ENCODE data around the gene CLSTN2. TPM values are rescaled to one million over a fixed set of nuclear protein-coding genes. Genes with fewer than 3 reads are reported as not detected.

Gene CLSTN2
- total RNA-seq, 1 experiment from 2014 or later = not detected

DNA sequence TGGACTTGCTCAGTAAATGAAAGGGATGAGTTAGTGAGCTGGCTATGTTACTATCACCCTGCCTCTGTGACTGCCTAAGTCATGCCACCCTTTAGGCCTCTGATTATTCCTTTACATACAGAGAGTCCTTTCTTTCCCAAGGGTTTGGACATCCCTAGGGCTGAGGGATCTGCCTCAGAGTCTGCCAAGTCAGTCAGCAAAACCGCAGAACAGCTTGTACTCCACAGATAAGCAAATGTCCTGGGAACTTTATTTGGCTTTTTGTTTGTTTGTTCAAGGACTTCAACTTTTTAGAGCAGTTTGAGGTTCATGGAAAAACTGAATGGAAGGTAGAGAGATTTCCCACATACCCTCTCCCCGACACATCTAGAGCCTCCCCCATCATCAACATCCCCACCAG is 660.3 kb downstream of the CLSTN2 start:
- POLR2A ChIA-PET (ENCODE audit: unreplicated experiment) = no interaction called here

DNA sequence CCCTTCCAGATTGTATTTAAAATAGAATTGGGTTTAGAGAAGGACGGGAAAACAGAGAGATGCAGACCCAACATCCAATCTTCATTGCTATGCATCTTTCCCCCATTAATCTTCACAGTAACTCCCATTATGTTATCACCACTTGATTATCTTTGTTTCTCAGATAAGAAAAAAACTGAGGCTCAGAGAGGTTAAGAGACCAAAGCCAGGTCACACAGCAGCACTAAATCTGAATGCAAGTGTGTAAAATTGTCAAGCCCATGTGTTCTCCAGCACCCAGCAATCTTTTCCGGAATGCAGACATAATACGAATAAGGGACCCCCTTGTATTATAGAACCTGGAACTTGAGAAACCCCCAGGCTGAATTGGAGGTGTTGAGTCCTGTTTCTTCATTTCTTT is 662.4 kb downstream of the CLSTN2 start:
- CTCF ChIA-PET = no interaction called here
- Histone ChIP-seq H3K27ac (no peak overlapping the region), H3K36me3 (ENCODE audit: low read depth) (no peaks in the 10 kb centered on the region), H3K27me3 (ENCODE audit: insufficient read depth, low read depth) (no peaks in the 10 kb centered on the region), H3K4me1 (replicated peaks; ENCODE audit: insufficient read depth) (peaks cover 11% of the 10 kb centered on the region), H3F3A (ENCODE audit: insufficient read depth, low read depth) (no peaks in the 10 kb centered on the region), H4K20me1 (ENCODE audit: insufficient read depth) (no peaks in the 10 kb centered on the region), H3K9me3 (ENCODE audit: insufficient read depth, low read depth) (no peaks in the 10 kb centered on the region), H3K4me3 (no peak overlapping the region), H3K79me2 (ENCODE audit: low read depth) (no peaks in the 10 kb centered on the region), H3K9me2 (ENCODE audit: insufficient read depth) (no peaks in the 10 kb centered on the region), H3K4me2 (no peak overlapping the region), H2AFZ (no peak overlapping the region)
- BruUV-seq (replicated peaks) = no TSS peak
- DNase-seq = no peak
- POLR2A ChIA-PET (ENCODE audit: unreplicated experiment) = no interaction called here
- TF ChIP-seq CTCF (conservative IDR thresholded peaks at IDR 0.05) (no peak), EZH2 (IDR thresholded peaks at IDR 0.05; ENCODE audit: low read depth) (no peak)
- intact Hi-C loops (cut with micrococcal nuclease; ENCODE audit: unreplicated experiment) = no loop called here

More for the DNA sequence above, 660.3 kb downstream of the CLSTN2 start:
- Histone ChIP-seq H3K4me1 (replicated peaks; ENCODE audit: insufficient read depth) (peaks cover 11% of the 10 kb centered on the region), H3K9me3 (ENCODE audit: insufficient read depth, low read depth) (no peaks in the 10 kb centered on the region), H4K20me1 (ENCODE audit: insufficient read depth) (no peaks in the 10 kb centered on the region), H3K4me2 (no peak overlapping the region), H3K9me2 (ENCODE audit: insufficient read depth) (no peaks in the 10 kb centered on the region), H3K4me3 (no peak overlapping the region), H3K27ac (no peak overlapping the region), H2AFZ (0 out of 2 replicates have a peak overlapping the region, but pooled peaks have one; percentile 48), H3F3A (ENCODE audit: insufficient read depth, low read depth) (no peaks in the 10 kb centered on the region; the same call in 1 of the 2 replicates), H3K79me2 (ENCODE audit: low read depth) (no peaks in the 10 kb centered on the region), H3K27me3 (ENCODE audit: insufficient read depth, low read depth) (no peaks in the 10 kb centered on the region), H3K36me3 (ENCODE audit: low read depth) (no peaks in the 10 kb centered on the region)
- no peak for TF ChIP-seq EZH2 (IDR thresholded peaks at IDR 0.05; ENCODE audit: low read depth)
- no peak for TF ChIP-seq CTCF (conservative IDR thresholded peaks at IDR 0.05)
- no TSS peak for BruUV-seq (replicated peaks)
- intact Hi-C loops (cut with micrococcal nuclease; ENCODE audit: unreplicated experiment) = no loop called here
- CTCF ChIA-PET = no interaction called here
- no peak for DNase-seq

DNA sequence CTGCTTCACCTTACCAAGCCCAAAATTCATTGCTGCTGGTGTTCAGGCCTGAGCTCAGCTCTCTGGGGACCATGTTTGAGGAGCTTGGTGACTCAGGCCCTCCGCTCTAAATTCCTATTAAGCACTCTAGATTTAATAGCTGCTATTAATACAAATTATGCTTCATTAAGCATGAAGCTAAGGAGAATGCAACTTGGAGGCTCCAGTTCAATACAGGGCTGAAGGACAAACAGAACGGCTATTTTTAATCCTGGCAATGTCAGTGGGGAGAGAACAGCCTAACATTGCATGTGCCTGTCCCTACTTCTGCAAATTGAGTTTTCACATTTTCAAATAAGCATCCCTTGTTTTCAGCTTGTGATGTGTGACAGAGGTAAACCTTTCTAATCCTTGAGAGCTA is 662.8 kb downstream of the CLSTN2 start:
- no peaks in the 10 kb centered on the region for H3K9me2 ChIP-seq (ENCODE audit: insufficient read depth)
- no peak overlapping the region for H2AFZ ChIP-seq
- CTCF ChIA-PET = no interaction called here
- H3K36me3 ChIP-seq (ENCODE audit: low read depth) = no peaks in the 10 kb centered on the region
- no peaks in the 10 kb centered on the region for H4K20me1 ChIP-seq (ENCODE audit: insufficient read depth)
- no peaks in the 10 kb centered on the region for H3K9me3 ChIP-seq (ENCODE audit: insufficient read depth, low read depth)
- no peaks in the 10 kb centered on the region for H3K79me2 ChIP-seq (ENCODE audit: low read depth)
- no peak overlapping the region for H3K4me3 ChIP-seq
- H3K4me2 ChIP-seq = no peak overlapping the region
- no peak overlapping the region for H3K27ac ChIP-seq
- no peaks in the 10 kb centered on the region for H3K27me3 ChIP-seq (ENCODE audit: insufficient read depth, low read depth)
- intact Hi-C loops (cut with micrococcal nuclease; ENCODE audit: unreplicated experiment) = no loop called here
- H3K4me1 ChIP-seq (replicated peaks; ENCODE audit: insufficient read depth) = peaks cover 11% of the 10 kb centered on the region
- no TSS peak for BruUV-seq (replicated peaks)
- DNase-seq = no peak
- no peaks in the 10 kb centered on the region for H3F3A ChIP-seq (ENCODE audit: insufficient read depth, low read depth)
- POLR2A ChIA-PET (ENCODE audit: unreplicated experiment) = no interaction called here
- no peak for TF ChIP-seq CTCF (conservative IDR thresholded peaks at IDR 0.05)
- no peak for TF ChIP-seq EZH2 (IDR thresholded peaks at IDR 0.05; ENCODE audit: low read depth)

All from PC-9 (cell line).